ENCODE measurements around the gene RPS6KB1. TPM values are rescaled to one million over a fixed set of nuclear protein-coding genes. Genes with fewer than 3 reads are reported as not detected.
A peak's percentile ranks its signal among the peaks of the same experiment; 100 is the strongest.

RPS6KB1 gene
- total RNA-seq, 2 experiments from 2014 or later, result 31.1 to 47.1 TPM

- no peaks in the 10 kb centered on the region for H3K9me2 ChIP-seq (ENCODE audit: insufficient read depth, low read length)
- H3K9me3 ChIP-seq (ENCODE audit: low read length), result no peaks in the 10 kb centered on the region
- H3K4me1 ChIP-seq (ENCODE audit: insufficient read depth, low read length, poor library complexity, severe bottlenecking), result peaks cover 20% of the 10 kb centered on the region
- peaks cover 40% of the 10 kb centered on the region for H3K36me3 ChIP-seq (ENCODE audit: insufficient read depth, low read length)
- peaks cover 17% of the 10 kb centered on the region; the same call in 1 of the 2 replicates for H3K79me2 ChIP-seq (ENCODE audit: insufficient read depth, low read depth, low read length)
- POLR2A ChIA-PET, result interaction anchor here (0.7 kb wide), 1 partner anchor 300 kb away, joined by 3 read pairs; no protein-coding TSS in a partner anchor
- H3K4me2 ChIP-seq (ENCODE audit: low read length), result peak overlapping the region; percentile 87
- TF ChIP-seq CTCF (conservative IDR thresholded peaks at IDR 0.05; ENCODE audit: low read length), result no peak
- TF ChIP-seq EZH2phosphoT487 (IDR thresholded peaks at IDR 0.05; ENCODE audit: borderline replicate concordance, low read depth, low read length), result no peak
- CTCF ChIA-PET (ENCODE audit: unreplicated experiment), result no interaction called here
- peak overlapping the region; percentile 78 for H3K4me3 ChIP-seq (ENCODE audit: low read depth, low read length, poor library complexity, severe bottlenecking)
- no peak overlapping the region for H2AFZ ChIP-seq (ENCODE audit: low read length)
- no TSS peak for BruUV-seq (replicated peaks)
- no peaks in the 10 kb centered on the region; the same call in 1 of the 2 replicates for H4K20me1 ChIP-seq (ENCODE audit: insufficient read depth, low read length)
- no peak for DNase-seq (ENCODE audit: low spot score)
- H3K27ac ChIP-seq (ENCODE audit: low read depth, low read length, poor library complexity, severe bottlenecking), result no peak overlapping the region
- intact Hi-C loops (cut with micrococcal nuclease; ENCODE audit: unreplicated experiment), result no loop called here
Measured at GRCh38 chr17:59962739-59963318, 69.9 kb downstream of the RPS6KB1 start.

GRCh38 chr17:59963738-59964481 is 71.0 kb downstream of the RPS6KB1 start:
- Histone ChIP-seq H3K9me2 (ENCODE audit: insufficient read depth, low read length) (no peaks in the 10 kb centered on the region), H3K4me1 (ENCODE audit: insufficient read depth, low read length, poor library complexity, severe bottlenecking) (peaks cover 20% of the 10 kb centered on the region), H3K79me2 (ENCODE audit: insufficient read depth, low read depth, low read length) (peaks cover 17% of the 10 kb centered on the region; the same call in 1 of the 2 replicates), H2AFZ (ENCODE audit: low read length) (peak overlapping the region; percentile 91), H3K9me3 (ENCODE audit: low read length) (no peaks in the 10 kb centered on the region), H3K4me3 (ENCODE audit: low read depth, low read length, poor library complexity, severe bottlenecking) (peak overlapping the region; percentile 78), H3K4me2 (ENCODE audit: low read length) (peak overlapping the region; percentile 87), H3K36me3 (ENCODE audit: insufficient read depth, low read length) (peaks cover 29% of the 10 kb centered on the region), H4K20me1 (ENCODE audit: insufficient read depth, low read length) (no peaks in the 10 kb centered on the region; the same call in 1 of the 2 replicates), H3K27ac (ENCODE audit: low read depth, low read length, poor library complexity, severe bottlenecking) (peak overlapping the region; percentile 62)
- intact Hi-C loops (cut with micrococcal nuclease; ENCODE audit: unreplicated experiment), result no loop called here
- TSS peak; percentile 69 for BruUV-seq (replicated peaks)
- POLR2A ChIA-PET, result interaction anchor here (0.6 to 1.9 kb wide), 5 partner anchors 14 to 995 kb away, joined by 5 to 12 read pairs (median 6); partner anchors contain the start of genes RPS6KB1 and TUBD1
- CTCF ChIA-PET (ENCODE audit: unreplicated experiment), result no interaction called here
- TF ChIP-seq CTCF (conservative IDR thresholded peaks at IDR 0.05; ENCODE audit: low read length) (no peak), EZH2phosphoT487 (IDR thresholded peaks at IDR 0.05; ENCODE audit: borderline replicate concordance, low read depth, low read length) (no peak)
- peak; percentile 48 for DNase-seq (ENCODE audit: low spot score)
